ENCODE measurements around the gene OR2G3.

Gene OR2G3

GRCh38 chr1:247605286-247605685 is at the start of gene OR2G3:
TSS of gene OR2G3 (plus strand) at chr1:247605586. CDS start at chr1:247605586, 0 bp downstream.
- no peak for DNase-seq (ENCODE audit: low read depth)

GRCh38 chr1:247557926-247558674 is 47.3 kb upstream of the OR2G3 start:
- DNase-seq (ENCODE audit: low read depth), result no peak

GRCh38 chr1:247561711-247562110 is 43.7 kb upstream of the OR2G3 start:
- DNase-seq (ENCODE audit: low read depth), result no peak

GRCh38 chr1:247562198-247562597 is 43.2 kb upstream of the OR2G3 start:
- DNase-seq (ENCODE audit: low read depth), result no peak

- no peak for DNase-seq (ENCODE audit: low read depth)
Observed at GRCh38 chr1:247574236-247574635, 31.1 kb upstream of the OR2G3 start.

- DNase-seq (ENCODE audit: low read depth), result no peak
Observed at GRCh38 chr1:247574664-247575063, 30.7 kb upstream of the OR2G3 start.

- no peak for DNase-seq (ENCODE audit: low read depth)
Observed at GRCh38 chr1:247576514-247576913, 28.9 kb upstream of the OR2G3 start.

GRCh38 chr1:247578946-247579460 is 26.4 kb upstream of the OR2G3 start:
- DNase-seq (ENCODE audit: low read depth), result no peak

GRCh38 chr1:247588060-247588459 is 17.3 kb upstream of the OR2G3 start, which contains the start of gene OR2G2:
TSS of gene OR2G2 (plus strand) at chr1:247588360. CDS start at chr1:247588360, 0 bp downstream.
- no peak for DNase-seq (ENCODE audit: low read depth)

- no peak for DNase-seq (ENCODE audit: low read depth)
Observed at GRCh38 chr1:247613405-247613804, 8.0 kb downstream of the OR2G3 start.

- no peak for DNase-seq (ENCODE audit: low read depth)
Observed at GRCh38 chr1:247614625-247615024, 9.2 kb downstream of the OR2G3 start.

- DNase-seq (ENCODE audit: low read depth), result no peak
Observed at GRCh38 chr1:247627951-247628350, 22.6 kb downstream of the OR2G3 start.

GRCh38 chr1:247638011-247638410 is 32.6 kb downstream of the OR2G3 start:
- no peak for DNase-seq (ENCODE audit: low read depth)

GRCh38 chr1:247638781-247639180 is 33.4 kb downstream of the OR2G3 start:
- DNase-seq (ENCODE audit: low read depth), result no peak

- peak; percentile 7 for DNase-seq (ENCODE audit: low read depth)
Observed at GRCh38 chr1:247639381-247639981, 34.1 kb downstream of the OR2G3 start.

- DNase-seq (ENCODE audit: low read depth), result no peak
Observed at GRCh38 chr1:247642742-247643141, 37.4 kb downstream of the OR2G3 start.

- DNase-seq (ENCODE audit: low read depth), result no peak
Observed at GRCh38 chr1:247646867-247647266, 41.5 kb downstream of the OR2G3 start.

- no peak for DNase-seq (ENCODE audit: low read depth)
Observed at GRCh38 chr1:247647864-247648263, 42.5 kb downstream of the OR2G3 start.

- DNase-seq (ENCODE audit: low read depth), result no peak
Observed at GRCh38 chr1:247653040-247653439, 47.7 kb downstream of the OR2G3 start.
